HG03520 (cell line): ENCODE results near the gene NUP133.
A peak's percentile ranks its signal among the peaks of the same experiment; 100 is the strongest.
"Not testable (repeated sequence)": the region's sequence is repeated elsewhere in the genome, so short reads cannot be mapped to it uniquely, and the experiment has no call there.

Source experiments
- ATAC-seq: cut with Tn5 transposase; IDR thresholded peaks from one replicate; pipeline ENCODE4 v1.9.1; 2021; ENCODE audit warnings: mild to moderate bottlenecking, moderate library complexity; ENCODE audit not compliant: unreplicated experiment

The NUP133 gene

DNA sequence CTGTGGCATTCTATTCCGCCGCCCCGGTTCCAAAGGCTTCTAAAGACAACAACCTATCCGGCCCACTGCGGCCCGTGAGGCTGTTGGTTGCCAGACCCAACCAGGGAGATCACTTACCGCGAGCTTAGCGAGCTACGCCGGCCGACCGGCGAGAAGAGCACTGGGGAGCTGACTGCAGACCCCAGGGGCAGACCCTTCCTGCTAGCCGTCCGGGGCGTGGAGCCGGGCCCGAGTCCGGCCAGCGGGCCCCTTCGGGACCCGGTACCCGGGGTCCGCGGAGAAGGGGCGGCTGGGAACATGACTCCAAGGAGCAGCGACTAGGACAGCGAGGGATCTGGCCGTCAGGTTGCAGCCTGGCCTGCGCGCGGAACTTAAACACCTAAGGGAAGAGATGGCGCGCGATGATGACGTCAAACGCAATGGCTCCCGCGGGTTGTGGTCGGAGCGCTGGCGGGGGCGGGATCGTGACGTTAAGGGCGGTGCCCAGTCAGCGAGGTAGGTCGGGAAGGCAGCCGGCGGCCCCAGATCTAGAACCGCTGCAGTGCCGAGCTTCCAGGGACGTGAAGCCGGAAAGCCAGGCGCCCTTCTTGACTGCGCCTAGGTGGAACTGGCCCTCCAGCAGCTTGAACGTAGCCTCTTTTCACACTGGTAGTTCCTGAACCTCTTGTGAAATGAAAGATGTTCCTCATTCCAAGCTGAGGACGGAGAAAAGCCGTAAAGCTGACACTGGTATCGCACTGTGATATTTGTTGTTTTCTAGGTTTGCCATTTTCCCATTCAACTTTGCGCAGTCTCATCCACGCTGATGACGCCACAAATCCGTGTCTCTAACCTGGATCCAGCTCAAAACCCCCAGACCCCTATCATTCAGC is at the start of gene NUP133:
TSS of gene NUP133 (minus strand) at position 391 of the 872 bp plus-strand sequence. CDS start at position 299, 92 bp downstream.
- peak; percentile 89 for ATAC-seq

DNA sequence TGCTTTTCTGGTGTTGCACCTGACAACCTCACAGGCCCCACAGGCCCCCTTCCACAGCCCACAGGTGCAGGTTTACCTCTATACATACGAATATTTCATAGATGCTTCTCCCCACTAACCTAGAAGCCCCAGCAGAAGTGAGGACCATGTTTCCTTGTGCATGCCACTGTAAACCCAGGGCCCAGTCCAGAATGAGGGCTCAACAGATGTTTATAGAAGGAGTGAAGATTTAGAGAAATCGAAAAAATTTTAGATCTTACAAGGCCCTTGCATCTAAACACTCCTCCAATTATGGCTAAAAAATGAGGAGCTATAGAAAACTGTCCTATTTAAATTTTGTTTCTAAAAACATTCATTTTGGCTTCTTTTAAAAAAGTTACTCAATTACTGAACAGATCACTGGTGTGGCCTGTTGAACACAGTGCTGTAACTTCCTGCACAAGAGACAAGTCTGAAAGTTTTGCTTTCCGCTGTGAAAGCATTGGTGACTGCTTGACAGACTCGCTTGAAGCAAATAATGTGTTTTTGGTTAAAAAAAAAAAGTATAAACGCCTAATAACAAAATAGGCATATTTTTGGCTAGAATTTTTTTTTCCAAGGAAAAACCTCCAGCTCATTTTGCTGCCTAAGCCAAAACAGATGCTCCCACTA is 49.2 kb upstream of the NUP133 start:
- no peak for ATAC-seq

DNA sequence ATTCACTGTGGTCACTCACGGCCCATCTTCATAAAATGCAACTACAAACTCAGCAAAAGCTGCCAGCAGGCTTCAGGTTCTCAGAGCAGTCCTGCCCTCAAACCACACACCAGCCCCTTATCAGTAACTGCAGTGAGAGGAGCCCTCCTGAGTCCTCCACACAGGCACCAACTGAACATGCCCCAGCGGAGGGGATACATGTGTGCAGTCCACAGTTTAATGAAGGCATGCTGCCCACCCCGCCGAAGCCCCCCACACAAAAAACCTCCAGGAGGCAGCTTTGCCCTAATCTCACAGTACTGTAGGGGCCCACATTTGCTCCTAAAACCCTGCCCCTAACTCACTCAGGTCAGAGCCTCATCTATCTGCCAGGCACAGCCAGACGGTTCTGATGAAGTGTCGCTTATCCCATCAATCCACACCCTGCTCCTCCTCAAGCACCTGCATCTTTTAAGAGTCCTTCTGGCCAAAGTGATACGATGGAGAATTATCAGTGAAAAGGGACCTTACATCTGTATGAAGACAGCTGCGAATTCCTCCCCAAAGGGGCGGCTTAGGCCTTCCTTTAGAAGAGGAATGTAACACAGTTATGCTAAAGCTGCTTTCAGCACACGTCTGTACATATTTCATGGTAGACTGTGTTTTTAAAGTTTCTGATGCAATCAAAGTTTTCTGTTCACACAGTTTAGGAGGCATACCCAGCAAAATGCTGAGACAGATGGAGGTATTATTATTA is 46.9 kb upstream of the NUP133 start:
- no peak for ATAC-seq

DNA sequence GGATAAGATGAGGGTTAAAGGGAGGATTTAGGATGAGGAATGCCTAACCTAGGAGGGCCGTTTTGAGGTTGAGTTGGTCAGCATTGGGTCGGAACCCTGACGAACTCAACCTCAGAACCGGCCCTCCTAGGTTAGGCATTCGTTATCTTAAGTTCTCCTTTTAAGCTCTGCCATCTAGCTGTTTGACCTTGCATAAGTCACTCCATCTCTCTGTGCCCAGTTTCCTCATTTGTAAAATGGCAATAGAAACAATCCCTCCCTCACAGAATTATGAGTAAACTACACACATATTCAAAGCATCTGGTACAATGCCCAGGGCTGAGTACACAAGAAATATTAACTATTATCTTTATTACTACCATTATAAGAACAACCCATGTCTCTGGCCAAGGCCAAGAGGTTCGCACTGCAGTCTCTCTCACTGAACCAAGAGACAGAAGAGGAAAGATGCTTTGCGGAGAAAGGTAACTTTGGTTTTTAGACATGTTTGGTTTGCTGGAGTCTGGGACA is 45.5 kb upstream of the NUP133 start:
- no peak for ATAC-seq

DNA sequence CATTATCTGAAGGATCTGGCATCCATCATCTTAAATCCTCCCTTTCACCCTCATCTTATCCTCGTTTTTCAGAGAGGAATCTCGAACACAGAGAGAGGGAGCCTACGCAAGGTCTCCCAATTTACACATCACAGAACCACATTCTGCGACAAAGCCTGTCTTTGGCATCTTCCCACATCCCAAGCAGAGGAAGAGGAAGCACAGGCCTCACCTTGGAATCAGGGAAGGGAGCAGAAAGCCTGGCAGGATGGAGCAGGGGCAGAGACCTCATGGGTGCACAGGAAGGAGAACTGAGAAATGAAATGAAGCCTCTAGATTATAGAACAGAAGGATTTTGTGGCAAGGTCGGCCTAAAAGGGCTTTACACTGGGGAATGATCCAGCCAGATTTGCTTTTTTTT is 44.6 kb upstream of the NUP133 start:
- no peak for ATAC-seq

DNA sequence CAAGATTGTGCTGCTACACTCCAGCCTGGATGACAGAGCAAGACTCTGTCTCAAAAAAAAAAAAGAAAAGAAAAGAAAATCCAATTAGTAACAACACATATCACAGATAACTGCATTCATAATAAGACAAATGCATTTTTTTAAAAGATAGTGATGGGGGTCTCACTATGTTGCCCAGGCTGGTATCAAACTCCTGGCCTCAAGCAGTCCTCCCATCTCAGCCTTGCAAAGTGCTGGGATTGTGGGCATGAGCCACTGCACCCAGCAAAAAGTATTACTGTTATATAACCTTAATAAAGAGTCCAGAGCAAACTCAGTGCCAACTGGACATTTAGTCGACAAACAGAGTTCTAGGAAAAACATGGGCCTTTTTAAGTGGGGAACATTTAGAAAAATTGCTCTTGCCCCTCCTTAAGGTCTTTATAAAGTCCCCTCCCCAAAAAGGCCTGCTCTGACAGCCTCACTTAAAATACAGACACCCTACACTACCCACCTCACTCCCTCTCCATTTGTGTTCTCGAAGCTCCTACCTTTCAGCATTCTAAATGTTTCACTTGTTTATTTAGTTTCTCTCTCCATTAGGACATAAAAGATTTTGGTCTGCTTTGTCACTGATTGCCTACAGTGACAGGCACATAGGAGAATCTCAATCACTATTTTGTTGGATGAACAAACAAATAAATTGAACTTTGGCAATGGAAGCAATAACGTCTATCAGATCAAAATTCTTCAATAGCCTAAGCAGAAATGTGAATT is 42.8 kb upstream of the NUP133 start:
- no peak for ATAC-seq

DNA sequence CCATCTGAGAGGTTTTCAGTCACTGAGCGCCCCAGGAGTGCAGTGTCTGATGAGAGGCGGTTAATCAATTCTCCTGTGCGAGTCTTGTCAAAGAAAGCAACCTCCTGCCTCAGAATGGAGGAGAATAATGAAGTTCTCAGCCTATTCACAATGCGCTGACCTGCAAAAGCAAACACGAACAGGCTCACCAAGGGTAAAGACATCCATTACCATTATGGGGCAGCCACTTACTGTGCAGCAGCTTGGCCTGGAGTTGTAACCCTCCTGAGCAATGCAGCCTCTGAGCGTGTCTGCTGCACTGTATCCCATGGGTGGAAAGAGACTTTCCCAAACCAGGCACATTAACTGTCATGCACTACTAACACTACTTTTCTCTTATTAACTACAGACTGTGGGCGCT is 39.4 kb upstream of the NUP133 start:
- no peak for ATAC-seq

DNA sequence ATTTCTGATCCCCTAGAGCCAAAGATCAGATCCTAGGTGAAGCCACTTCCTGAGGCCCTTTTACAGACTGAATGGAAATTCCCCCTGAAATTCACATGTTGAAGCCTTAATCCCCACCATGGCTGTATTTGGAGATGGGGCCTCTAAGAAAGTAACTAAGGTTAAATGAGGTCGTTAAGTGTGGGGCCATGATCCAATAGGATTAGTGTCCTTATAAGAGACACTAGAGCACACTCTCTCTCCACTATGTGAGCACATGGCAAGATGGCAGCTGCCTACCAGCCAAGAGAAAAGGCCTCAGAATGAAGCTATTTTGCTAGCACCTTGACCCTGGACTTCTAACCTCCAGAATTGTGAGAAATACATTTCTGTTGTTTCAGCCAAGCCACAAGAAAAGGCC is 36.4 kb upstream of the NUP133 start:
- no peak for ATAC-seq

DNA sequence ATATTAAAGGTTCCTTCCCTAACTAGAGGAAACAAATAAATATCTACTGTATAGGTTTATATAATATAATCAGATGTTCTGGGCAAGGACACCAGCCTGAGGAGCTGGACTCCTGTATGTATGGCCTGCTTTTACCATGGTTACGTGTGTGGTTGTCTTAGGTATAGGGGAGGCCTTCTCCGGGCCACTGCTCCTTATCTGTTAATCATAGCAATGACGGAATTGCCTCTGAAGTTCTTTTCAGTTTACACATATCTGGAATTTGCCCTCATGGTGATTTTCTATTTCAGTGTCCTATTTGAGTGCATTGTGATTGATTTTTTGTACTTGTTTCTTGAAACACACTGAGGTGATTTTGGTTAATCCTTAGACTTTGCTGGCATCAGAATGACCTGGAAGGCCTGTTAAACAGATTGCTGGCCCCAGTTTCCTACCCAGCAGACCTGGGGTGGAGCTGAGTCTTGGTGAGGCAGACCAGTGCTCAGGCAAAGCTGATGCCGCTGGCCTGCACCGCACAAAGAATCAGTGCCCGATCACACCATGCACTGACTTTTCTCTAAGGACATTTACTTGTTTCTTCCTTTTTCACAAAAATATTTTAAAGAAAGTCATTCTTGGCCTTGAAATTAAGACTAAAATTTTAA is 31.8 kb upstream of the NUP133 start:
- ATAC-seq, result no peak

DNA sequence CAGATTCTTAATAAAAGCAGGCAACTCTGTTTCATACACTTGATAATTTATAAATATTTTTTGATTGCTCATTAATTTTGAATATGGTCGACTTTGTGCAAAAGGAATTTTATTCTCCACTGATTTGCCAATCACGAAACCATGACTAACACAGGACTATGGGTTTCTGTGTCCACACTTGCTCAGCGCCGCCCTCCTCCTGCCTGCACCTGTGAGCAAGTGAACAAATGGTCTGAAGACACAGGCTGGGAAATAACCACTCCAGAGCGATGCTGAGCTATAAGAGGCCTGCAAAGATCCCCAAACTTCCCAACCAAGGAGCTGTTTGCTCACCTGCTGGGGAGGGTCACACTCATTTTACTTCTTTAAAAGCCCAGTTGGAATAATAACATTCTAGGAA is 30.8 kb upstream of the NUP133 start:
- no peak for ATAC-seq

DNA sequence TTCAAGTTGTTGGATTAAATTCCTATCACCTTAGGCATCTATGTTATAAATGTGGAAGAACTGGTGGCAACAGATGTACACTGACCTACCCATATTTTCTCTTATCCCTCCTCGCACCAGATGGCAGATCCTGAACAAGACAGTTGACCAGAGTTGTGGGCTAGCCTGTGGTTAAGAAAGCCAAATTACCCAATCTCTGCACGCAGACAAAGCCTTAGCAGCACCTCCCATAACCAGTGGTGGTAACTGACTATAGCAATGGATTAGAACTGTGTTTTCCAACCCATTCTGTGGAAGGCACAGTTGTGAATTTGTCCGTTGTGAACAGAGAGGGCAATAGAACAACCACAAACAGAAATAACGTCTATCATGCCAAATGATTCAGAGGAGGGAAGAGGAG is 29.8 kb upstream of the NUP133 start:
- ATAC-seq, result no peak

DNA sequence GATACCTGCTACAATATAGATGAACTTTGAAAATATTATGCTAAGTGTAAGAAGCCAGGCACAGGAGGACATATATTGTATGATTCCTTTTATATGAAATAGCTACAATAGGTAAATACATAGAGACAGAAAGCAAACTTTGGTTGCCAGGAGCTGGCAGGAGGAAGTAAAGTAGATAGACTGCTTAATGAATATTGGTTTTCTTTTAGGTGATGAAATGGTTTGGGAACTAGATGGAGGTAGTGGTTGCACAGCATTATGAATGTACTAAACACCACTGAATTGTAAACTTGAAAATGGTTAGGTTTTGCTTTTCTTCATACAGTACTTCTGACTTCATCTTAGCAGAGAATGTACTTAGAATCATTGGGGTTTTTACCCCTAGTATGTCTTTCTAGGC is 28.8 kb upstream of the NUP133 start:
- ATAC-seq, result no peak

DNA sequence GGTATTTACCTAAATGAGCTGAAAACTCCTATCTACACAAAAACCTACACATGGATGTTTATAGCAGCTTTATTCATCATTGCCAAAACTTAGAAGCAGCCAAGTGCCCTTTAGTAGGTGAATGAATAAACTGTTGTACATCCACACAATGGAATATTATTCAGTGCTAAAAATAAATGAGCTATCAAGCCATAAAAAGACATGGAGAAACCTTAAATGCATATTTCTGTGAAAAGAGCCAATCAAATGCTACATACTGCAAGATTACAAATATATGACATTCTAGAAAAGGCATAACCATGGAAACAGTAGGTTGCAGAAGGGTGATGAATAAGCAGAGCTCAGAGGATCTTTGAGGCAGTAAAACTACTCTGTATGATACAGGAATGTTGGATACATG is 27.1 kb upstream of the NUP133 start:
- no peak for ATAC-seq

DNA sequence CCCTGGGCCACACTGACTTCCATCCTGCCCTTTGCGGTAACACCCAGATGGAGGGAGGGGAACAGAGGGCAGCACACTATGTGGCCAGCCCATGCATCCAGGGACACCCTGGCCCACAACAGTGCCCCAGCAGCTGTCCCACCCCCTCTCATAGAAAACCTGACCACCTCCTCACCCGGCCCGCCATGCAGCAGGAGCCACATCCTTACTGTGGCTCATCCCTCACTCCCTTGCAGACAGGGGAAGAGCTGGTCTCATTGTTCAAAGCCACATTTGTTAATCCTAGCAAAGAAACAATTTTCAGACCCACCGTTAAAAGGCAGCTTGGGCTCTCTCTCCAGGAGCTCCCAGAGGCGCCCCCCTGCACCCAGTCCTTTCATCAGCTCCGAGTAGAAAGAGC is 23.2 kb upstream of the NUP133 start:
- no peak for ATAC-seq

DNA sequence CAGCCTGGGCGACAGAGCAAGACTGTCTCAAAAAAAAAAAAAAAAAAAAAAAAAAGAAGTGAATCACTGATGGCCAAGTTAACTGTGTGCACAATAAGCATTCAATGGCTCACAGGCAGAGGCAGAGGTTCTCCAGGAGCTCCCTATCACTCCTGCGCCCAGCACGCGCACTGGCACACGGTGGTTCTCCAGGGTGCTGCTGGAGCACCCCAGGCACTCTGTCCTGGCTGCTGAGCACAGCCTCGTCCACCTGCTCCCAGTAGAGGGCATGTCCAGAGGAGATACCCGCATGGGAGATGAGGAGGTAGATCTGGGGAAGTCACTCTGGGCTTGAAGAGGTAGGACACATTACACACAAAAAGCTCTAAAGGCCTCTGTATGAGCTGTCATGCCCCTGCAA is 21.5 kb upstream of the NUP133 start:
- no peak for ATAC-seq

DNA sequence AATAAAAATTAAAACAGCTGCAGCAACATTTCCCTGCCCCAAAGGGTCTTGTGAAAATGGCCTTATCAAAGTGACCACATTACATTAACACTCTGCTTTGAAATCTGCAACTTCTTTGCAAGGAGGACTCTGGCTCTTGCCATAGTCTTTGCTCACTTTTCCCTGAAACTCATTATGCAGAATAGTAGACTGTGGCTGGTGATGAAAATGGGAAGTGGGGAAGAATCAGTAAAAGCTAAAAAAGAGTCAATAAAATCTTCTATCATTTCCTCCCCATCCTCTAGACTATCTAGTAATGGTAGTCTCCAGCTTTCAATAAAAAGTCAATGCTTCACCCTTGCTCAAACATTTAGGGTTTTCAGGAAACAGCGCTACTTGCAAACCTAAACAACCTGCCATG is 18.6 kb upstream of the NUP133 start:
- no peak for ATAC-seq

DNA sequence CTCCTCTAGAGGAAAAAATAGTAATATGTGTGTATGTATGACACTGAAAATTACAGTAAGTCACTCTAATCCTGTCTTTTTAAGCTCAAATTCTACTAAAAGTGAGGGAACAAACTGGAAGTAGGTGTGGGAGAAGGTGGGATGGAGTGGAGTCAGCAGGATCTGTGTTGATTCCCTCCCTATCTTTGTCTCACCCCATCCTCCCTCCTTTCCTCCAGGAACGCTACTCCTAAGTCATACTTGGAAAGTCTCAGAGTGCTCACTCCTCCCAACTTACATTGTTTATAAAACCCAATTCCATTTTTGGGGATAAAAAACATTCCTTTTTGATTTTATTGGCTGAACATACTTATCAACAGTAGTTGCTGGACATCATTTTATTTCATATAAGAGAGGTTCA is 14.9 kb upstream of the NUP133 start:
- no peak for ATAC-seq

DNA sequence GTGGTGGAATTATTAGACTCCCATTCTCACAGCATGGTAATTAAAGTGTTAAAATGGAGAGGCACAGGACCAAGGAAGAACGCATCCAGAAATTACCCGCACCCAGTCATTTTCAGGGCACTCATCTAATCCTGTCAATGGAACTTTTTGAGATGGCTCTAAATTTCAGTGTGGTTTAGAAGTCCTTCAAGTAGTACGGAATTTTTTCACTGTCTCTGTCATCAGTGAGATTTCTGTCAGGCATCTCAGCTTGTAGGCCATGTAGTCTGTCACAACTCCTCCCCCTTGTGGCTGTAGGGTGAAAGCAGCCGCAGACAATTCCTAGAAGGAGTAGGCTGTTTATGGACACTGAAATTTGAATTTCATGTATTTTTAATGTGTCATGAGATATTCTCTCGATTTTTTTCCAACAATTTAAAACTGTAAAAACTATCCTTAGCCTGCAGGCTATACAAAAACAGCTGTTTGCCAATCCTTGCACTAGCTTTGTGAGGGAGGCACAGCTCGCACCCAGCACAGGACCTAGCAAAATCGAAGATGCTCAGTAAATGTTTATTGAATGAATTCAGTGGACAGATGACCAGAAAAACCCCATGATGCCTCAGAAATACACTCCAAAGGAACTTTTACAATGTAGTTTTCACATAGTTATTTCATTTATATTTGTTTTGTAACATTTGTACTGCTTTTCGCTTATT is 6.6 kb upstream of the NUP133 start:
- ATAC-seq, result no peak

DNA sequence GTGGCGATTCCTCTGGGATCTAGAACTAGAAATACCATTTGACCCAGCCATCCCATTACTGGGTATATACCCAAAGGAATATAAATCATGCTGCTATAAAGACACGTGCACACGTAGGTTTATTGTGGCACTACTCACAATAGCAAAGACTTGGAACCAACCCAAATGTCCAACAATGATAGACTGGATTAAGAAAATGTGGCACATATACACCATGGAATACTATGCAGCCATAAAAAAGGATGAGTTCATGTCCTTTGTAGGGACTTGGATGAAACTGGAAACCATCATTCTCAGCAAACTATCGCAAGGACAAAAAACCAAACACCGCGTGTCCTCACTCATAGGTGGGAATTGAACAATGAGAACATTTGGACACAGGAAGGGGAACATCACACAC is 3.5 kb upstream of the NUP133 start:
- ATAC-seq, result not testable (repeated sequence)

DNA sequence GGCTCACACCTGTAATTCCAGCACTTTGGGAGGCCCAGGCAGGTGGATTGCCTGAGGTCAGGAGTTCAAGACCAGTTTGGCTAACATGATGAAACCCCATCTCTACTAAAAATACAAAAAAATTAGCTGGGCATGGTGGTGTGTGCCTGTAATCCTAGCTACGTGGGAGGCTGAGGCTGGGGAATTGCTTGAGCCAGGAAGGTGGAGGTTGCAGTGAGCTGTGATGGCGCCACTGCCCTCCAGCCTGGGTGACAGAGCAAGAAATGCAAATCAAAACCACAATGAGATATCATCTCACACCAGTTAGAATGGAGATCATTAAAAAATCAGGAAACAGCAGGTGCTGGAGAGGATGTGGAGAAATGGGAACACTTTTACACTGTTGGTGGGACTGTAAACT is 3.1 kb upstream of the NUP133 start:
- ATAC-seq, result not testable (repeated sequence)
